IMR-90 (cell line): ENCODE data around the gene TOGARAM1.

Experiments
- BHLHE40 ChIP-seq: fragments of 150-350 bp; IDR thresholded peaks from 2 replicates; pipeline ENCODE4 v1.6.1; 2016; ENCODE audit warnings: mild to moderate bottlenecking, low read depth, low read length
- MAZ ChIP-seq: IDR thresholded peaks from 2 replicates; pipeline ENCODE4 v1.6.1; 2012; ENCODE audit warnings: low read depth, mild to moderate bottlenecking, low read length, improper control_type of control experiment, moderate library complexity, borderline replicate concordance
- MXI1 ChIP-seq: IDR thresholded peaks from 2 replicates; pipeline ENCODE4 v1.6.1; 2012; ENCODE audit warnings: low read depth, mild to moderate bottlenecking, low read length, moderate library complexity, borderline replicate concordance
- POLR2A ChIP-seq: IDR thresholded peaks from 2 replicates; pipeline ENCODE4 v1.6.1; 2012; ENCODE audit warnings: mild to moderate bottlenecking, low read depth, low read length
- TF ChIP-seq, protein P1 (sequence below): conservative IDR thresholded peaks from 2 replicates; pipeline ENCODE4 v1.5.1; 2012; ENCODE audit warnings: mild to moderate bottlenecking, low read depth, low read length, improper control_type of control experiment

GRCh38 chr14:45112896-45113781 is 151.1 kb downstream of the TOGARAM1 start:
- TF ChIP-seq, protein P1, sequence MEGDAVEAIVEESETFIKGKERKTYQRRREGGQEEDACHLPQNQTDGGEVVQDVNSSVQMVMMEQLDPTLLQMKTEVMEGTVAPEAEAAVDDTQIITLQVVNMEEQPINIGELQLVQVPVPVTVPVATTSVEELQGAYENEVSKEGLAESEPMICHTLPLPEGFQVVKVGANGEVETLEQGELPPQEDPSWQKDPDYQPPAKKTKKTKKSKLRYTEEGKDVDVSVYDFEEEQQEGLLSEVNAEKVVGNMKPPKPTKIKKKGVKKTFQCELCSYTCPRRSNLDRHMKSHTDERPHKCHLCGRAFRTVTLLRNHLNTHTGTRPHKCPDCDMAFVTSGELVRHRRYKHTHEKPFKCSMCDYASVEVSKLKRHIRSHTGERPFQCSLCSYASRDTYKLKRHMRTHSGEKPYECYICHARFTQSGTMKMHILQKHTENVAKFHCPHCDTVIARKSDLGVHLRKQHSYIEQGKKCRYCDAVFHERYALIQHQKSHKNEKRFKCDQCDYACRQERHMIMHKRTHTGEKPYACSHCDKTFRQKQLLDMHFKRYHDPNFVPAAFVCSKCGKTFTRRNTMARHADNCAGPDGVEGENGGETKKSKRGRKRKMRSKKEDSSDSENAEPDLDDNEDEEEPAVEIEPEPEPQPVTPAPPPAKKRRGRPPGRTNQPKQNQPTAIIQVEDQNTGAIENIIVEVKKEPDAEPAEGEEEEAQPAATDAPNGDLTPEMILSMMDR, result no peak
- TF ChIP-seq BHLHE40 (no peak), MAZ (no peak), MXI1 (no peak), POLR2A (no peak)
